Adipose tissue (tissue), 3 donors: ENCODE data around the gene KPNB1. TPM values are rescaled to one million over a fixed set of nuclear protein-coding genes. Genes with fewer than 3 reads are reported as not detected.

Source experiments
- H3K27ac ChIP-seq: one replicate; pipeline ENCODE4 v1.5.1; 2013; ENCODE audit warnings: low read depth, low read length
- WGBS, 3 donors: extraction: QIAGEN DNeasy Blood & Tissue Kit; methylation state at CpG; one replicate each; pipeline ENCODE4 v1.1.7; 2013; 5-methylcytosine and 5-hydroxymethylcytosine counted together
- polyA plus RNA-seq, 3 donors: library from polyadenylated mRNA; stranded (reverse); fragments of 200-250 nt; gene quantifications; one replicate each; pipeline ENCODE4 v1.2.3, GENCODE V29; 2013
- donor health status: healthy with polysubstance abuse.
- donor health status: Bipolar disorder and iron deficiency.
- donor health status: healthy.

Gene KPNB1
- polyA plus RNA-seq, 3 donors, result 40.6 to 99.5 (median 77.0) TPM

GRCh38 chr17:47717979-47718621 is 68.4 kb downstream of the KPNB1 start:
- WGBS, 3 donors, result 26 to 29% (median 28%) methylated on average over 9 of the region's 9 CpGs
- H3K27ac ChIP-seq, result no peak overlapping the region

- no peak overlapping the region for H3K27ac ChIP-seq
- 32 to 55% (median 48%) methylated on average over 8 of the region's 8 CpGs for WGBS, 3 donors
Measured at GRCh38 chr17:47718634-47719405, 69.1 kb downstream of the KPNB1 start.

GRCh38 chr17:47719411-47720152 is 69.9 kb downstream of the KPNB1 start:
- no peak overlapping the region for H3K27ac ChIP-seq
- 52 to 75% (median 53%) methylated on average over 9 of the region's 9 CpGs for WGBS, 3 donors

GRCh38 chr17:47720196-47720595 is 70.5 kb downstream of the KPNB1 start:
- H3K27ac ChIP-seq, result no peak overlapping the region
- 58 to 66% (median 64%) methylated on average over 10 to 11 of the region's 11 CpGs for WGBS, 3 donors

GRCh38 chr17:47720754-47721533 is 71.2 kb downstream of the KPNB1 start:
- H3K27ac ChIP-seq, result no peak overlapping the region
- 9 to 18% (median 15%) methylated on average over 31 to 36 of the region's 36 CpGs for WGBS, 3 donors

- WGBS, 3 donors, result 37 to 51% (median 48%) methylated on average over 8 of the region's 8 CpGs
- no peak overlapping the region for H3K27ac ChIP-seq
Measured at GRCh38 chr17:47721725-47722124, 72.0 kb downstream of the KPNB1 start.

GRCh38 chr17:47724705-47725104 is 75.0 kb downstream of the KPNB1 start:
- WGBS, 3 donors, result 54 to 86% (median 79%) methylated on average over 2 of the region's 2 CpGs
- H3K27ac ChIP-seq, result no peak overlapping the region

- H3K27ac ChIP-seq, result no peak overlapping the region
- 59 to 63% (median 63%) methylated on average over 13 of the region's 13 CpGs for WGBS, 3 donors
Measured at GRCh38 chr17:47725446-47726111, 75.9 kb downstream of the KPNB1 start.

GRCh38 chr17:47726796-47727703 is 77.3 kb downstream of the KPNB1 start:
- WGBS, 3 donors, result 78 to 84% (median 82%) methylated on average over 12 of the region's 12 CpGs

GRCh38 chr17:47727704-47728036 is 78.0 kb downstream of the KPNB1 start:
- 81 to 84% (median 82%) methylated on average over 8 to 9 of the region's 9 CpGs for WGBS, 3 donors
- H3K27ac ChIP-seq, result no peak overlapping the region

More at GRCh38 chr17:47726796-47727703, 77.3 kb downstream of the KPNB1 start:
- H3K27ac ChIP-seq, result no peak overlapping the region

- H3K27ac ChIP-seq, result no peak overlapping the region
- WGBS, 3 donors, result 83 to 92% (median 91%) methylated on average over 4 of the region's 4 CpGs
Measured at GRCh38 chr17:47728214-47728877, 78.6 kb downstream of the KPNB1 start.

GRCh38 chr17:47729476-47729875 is 79.8 kb downstream of the KPNB1 start:
- WGBS, 3 donors, result 65 to 79% (median 70%) methylated on average over 8 of the region's 8 CpGs
- no peak overlapping the region for H3K27ac ChIP-seq

GRCh38 chr17:47730681-47731080 is 81.0 kb downstream of the KPNB1 start:
- 80 to 84% (median 83%) methylated on average over 4 of the region's 4 CpGs for WGBS, 3 donors
- H3K27ac ChIP-seq, result no peak overlapping the region

- 72 to 86% (median 82%) methylated on average over 2 of the region's 2 CpGs for WGBS, 3 donors
- H3K27ac ChIP-seq, result no peak overlapping the region
Measured at GRCh38 chr17:47731396-47731795, 81.7 kb downstream of the KPNB1 start.

- H3K27ac ChIP-seq, result no peak overlapping the region
- WGBS, 3 donors, result 48 to 52% (median 48%) methylated on average over 12 of the region's 12 CpGs
Measured at GRCh38 chr17:47732399-47733046, 82.8 kb downstream of the KPNB1 start.

GRCh38 chr17:47733047-47733673 is 83.4 kb downstream of the KPNB1 start, which contains the start of gene TBX21:
TSS of gene TBX21 (plus strand) at chr17:47733236. CDS start at chr17:47733455, 219 bp downstream.
- WGBS, 3 donors, result 1 to 2% (median 1%) methylated on average over 24 to 73 of the region's 73 CpGs
- H3K27ac ChIP-seq, result no peak within 1 kb of the TSS
